Posterior cingulate gyrus (tissue), 11 donors: ENCODE measurements around the gene ANTXR1.
A peak's percentile ranks its signal among the peaks of the same experiment; 100 is the strongest.

ENCODE experiments used
- DNase-seq, 10 donors: peaks; one replicate each; pipeline versions ENCODE4 v3.0.0 to v3.0.0-alpha.2; 2020 to 2021; ENCODE audit warnings: mixed read lengths in 3 of 10
- intact Hi-C: fragments of 100-400 bp; cut with DNase I; formaldehyde crosslinking; loops from one replicate; pipeline ENCODE4 v1.15.1; 2023

The ANTXR1 gene

DNA sequence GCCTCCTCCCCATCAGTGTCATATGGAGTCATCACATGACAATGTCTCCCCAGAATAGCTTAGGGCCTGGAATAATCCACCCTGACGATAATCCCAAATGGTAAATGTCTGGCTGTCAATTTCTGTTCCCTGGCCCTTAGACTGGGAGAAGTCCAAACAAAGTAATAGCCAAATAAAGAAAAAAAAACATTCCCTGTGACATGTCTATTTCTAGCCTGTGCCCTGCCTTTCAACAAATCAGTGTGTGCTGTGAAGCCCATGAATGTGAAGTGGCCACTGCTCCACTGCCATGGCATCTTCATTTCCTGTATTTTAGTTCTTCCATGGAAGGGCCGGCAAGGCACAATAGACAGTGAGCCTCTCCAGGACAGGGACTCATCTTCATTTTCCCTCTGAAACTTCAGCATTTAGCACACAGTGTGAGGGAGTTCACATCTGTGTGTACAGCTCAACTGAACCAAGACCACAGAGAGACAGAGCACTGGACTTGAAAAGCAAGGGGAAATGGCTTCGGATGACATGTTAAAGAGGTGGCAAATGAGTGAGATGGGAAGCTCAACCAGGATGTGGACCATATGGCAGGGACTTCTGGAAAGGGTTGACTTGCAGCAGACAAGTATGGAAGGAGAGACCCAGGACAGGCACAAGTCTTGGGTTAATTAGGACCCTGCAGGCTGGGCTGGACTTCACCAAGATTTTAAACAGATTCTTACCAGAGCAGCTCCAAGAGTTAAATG, 140.0 kb downstream of the ANTXR1 start:
- no peak for DNase-seq
- intact Hi-C loops, result no loop called here

GRCh38 chr2:69154106-69154505, 141.1 kb downstream of the ANTXR1 start:
- intact Hi-C loops, result no loop called here
- DNase-seq, result no peak

DNA sequence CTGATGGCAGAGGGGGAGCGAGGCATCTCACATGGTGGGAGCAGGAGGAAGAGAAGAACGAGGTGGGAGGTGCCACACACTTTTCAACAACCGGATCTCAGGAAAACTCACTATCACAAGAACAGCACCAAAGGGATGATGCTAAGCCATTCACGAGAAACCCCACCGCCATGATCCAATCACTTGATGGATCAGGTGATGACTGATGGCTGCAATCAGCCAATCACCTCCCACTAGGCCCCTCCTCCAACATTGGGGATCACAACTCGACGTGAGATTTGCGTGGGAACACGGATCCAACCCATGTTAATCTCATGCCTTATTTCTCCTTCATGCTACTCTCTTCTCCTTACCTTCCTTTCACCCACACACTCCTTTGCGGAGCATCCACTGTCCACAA, 143.6 kb downstream of the ANTXR1 start:
- no peak for DNase-seq
- intact Hi-C loops, result no loop called here

GRCh38 chr2:69157441-69157840, 144.5 kb downstream of the ANTXR1 start:
- no peak for DNase-seq
- intact Hi-C loops, result no loop called here

GRCh38 chr2:69159986-69160385, 147.0 kb downstream of the ANTXR1 start:
- DNase-seq, result no peak
- intact Hi-C loops, result no loop called here

DNA sequence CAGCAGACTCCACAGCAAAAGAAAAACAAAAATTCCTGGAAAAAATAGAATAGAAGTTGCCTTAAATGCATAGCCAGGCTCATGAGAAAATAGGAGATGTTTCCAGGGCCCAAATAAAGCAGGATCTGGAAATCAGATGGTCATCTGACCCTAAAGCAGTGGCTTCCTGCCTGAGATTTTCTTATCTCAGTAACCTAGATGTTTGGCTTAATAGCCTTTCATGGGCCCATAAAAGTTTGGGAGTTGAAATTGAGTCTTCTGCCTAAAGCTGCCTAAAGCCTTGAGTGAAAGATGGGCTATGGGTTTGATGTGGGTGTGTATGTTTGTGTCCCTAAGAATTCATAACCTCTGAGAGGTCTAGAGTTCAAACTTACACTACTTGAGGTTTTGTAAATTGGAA, 149.1 kb downstream of the ANTXR1 start:
- intact Hi-C loops, result no loop called here
- DNase-seq, result no peak

DNA sequence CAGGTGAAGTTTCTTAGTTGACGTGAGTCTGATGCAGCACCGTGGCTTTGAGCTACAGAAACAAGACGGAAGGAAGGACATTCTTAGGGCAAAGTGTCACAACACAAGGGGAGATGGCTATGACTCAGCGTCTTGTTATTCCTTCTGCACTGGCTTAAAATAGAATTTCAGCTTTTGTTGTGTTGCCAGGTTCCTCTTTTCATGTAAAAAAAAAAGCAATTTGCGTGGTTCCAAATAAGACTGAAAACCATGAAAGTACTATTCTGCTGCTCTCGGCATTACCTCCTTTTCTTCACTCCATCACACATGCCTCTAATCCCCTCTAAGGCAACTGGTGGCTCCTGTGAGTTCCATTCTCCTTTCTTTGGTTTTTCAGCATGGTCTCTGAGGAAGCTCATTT, 150.1 kb downstream of the ANTXR1 start:
- intact Hi-C loops, result no loop called here
- DNase-seq, result no peak

GRCh38 chr2:69163556-69163955, 150.6 kb downstream of the ANTXR1 start:
- no peak for DNase-seq
- intact Hi-C loops, result no loop called here

DNA sequence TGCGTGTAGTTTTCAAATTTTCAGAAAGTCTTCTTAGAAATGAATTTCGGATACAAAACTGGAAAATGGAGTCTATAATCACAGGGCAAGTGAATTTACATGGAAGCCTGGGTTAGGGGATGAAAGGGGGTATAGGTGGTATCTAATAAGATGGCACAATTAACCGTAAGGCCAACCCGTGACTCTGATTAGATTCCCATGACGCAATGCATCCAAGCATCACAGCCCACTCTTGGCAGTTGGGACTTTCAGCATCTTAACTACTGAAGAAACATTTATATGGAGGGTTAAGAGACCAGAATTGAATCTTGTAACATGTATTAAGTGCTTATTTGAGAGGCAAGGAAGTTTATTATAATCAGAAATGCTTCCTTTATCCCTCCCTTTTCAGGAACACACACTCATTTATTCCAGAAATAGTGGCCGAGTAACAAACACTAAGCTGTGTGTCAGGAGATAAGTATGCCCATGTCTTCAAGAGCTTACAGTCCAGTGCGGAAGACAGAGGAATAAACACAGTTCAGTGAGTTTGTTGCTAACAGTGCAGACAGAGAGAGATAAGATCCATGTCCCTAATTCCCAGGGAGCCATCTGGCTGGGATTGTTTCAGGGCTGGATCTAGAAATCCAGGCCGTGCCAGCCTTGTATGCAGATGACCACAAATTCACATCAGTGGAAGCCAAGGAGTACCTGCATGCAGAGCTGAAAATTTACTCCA, 151.2 kb downstream of the ANTXR1 start:
- no peak for DNase-seq
- intact Hi-C loops, result no loop called here

DNA sequence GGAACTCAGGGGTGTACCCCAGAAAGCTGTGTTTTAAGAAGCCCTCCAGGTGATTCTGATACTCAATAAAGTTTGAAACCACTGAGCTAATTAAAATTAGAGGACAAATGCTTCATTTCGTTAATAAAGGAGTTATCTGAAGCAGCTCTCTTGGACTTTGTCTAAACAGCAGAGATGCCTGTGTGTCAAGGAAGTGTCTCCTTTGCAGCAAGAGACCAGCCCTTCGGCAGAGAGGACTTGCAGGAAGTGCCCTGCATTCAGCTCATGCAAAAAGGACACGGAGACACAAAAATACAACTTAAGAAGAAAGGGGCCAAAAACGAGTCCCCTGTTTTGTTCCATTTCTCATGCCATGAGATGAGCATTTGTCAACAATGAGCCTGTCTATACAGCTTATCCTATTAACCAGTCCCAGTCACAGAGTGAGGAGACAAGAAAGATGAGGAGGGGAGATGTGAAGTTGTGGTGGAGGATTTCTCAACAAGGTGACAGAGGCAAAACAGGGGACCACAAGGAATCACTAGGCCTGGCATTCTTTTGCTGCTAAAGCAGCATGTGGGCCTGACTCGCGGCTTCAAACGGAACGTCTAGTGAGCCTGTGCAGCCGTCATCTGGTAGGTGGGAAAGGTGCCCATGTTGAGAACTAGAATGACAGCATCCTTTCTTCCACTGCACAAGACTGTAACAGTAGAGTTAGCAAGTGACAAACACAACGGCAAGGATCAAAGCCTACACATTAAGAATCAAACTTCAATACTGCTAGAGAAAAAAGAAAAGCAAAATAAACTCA, 152.3 kb downstream of the ANTXR1 start:
- no peak for DNase-seq
- intact Hi-C loops, result no loop called here

DNA sequence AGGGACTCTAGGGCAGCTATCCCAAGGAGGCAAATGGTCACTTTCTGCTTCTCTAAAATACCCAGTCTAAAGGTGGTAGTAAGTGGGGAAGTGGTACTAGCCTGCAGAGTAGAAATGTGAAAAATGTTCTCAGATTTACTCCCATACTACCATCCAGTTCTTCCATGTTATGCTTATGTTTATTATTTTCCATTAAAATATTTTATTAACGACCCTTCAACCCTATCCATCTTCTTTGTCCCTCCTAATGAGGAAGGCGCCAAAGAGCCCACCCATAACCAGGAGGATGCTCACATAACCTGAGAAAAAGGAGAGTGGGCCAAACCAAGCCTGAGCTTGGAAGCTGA, 153.5 kb downstream of the ANTXR1 start:
- intact Hi-C loops, result no loop called here
- DNase-seq, result no peak

GRCh38 chr2:69166812-69167468, 154.0 kb downstream of the ANTXR1 start:
- DNase-seq, result peak in 1 of 10 donors; percentile 86
- intact Hi-C loops, result no loop called here

- no peak for DNase-seq
- intact Hi-C loops, result no loop called here
Measured at GRCh38 chr2:69167469-69167822, 154.5 kb downstream of the ANTXR1 start.

- no peak for DNase-seq
- intact Hi-C loops, result no loop called here
Measured at GRCh38 chr2:69168144-69168813, 155.3 kb downstream of the ANTXR1 start.

DNA sequence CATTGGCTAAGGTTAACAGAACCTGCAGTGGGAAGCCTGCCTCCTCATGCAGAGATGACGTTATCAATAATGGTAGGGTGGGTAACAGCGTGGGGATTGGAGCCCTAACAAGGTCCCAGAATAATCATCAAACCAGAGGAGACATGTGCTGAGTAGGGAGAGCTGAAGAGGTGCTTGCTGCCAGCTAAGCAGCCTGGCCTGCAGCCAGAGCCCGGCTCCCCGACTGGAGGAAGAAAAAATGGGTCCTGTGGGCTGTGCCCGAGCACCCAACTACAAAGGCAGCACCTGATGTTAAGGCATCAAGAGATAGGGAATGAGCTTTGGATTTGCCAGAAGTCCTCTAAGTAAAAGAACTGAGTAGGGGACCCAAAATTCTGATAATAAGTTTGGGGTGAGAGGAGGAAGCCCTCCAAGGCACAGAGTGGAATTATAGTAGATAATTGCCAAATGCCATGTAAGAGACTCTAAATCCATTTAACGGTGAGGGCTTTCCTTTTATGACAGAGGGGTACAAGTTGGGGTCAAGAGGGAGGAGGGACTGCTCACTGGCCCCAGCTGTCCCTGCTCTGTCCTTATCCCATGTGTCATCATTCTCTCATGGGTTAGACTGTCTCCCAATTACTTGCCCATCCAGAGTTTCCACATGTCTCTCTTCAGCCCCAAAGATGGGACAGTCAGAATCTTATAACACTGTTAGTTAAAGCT, 156.1 kb downstream of the ANTXR1 start:
- DNase-seq, result no peak

GRCh38 chr2:69169655-69170389, 156.8 kb downstream of the ANTXR1 start:
- no peak for DNase-seq
- intact Hi-C loops, result no loop called here

More for the DNA sequence above, 156.1 kb downstream of the ANTXR1 start:
- intact Hi-C loops, result no loop called here

- no peak for DNase-seq
- intact Hi-C loops, result no loop called here
Measured at GRCh38 chr2:69170661-69171060, 157.7 kb downstream of the ANTXR1 start.

DNA sequence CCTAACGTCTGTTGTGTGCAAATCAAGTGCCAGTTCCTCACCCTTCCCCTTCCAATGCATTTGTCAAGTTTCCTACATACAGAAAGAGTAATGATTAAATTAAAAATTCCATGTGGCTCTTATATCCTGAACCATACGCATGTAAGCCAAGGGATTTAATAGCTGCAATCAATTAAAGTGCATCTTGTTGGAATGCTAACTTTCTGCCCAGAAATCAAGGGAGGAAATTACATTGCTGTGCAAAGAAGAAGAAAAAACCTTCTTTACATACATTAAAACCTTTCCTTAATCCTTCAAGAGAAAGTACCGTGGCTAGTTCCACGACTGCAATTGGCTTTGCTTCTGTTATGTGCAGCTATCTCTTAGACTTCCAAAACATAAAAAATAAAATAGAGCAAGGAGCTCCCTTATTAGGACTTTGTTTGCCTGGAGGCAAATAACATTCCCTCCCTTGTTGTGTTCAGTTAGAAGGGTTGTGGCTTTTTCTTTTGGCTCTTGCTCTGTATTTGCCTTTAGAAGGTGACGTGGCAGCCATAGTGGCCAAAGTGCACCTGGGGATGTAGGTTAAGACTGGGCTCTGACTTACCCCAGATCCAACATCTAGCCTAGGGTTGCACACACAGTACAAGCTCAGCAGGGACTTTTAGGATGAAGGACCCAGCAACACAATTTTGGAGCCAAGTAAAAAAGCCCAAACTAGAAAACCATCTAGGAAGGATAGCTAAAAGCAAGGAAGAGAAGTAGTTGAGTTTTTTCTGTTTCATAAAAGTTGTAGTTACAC, 158.3 kb downstream of the ANTXR1 start:
- intact Hi-C loops, result no loop called here
- no peak for DNase-seq
